Hippocampal formation (tissue), 2 donors: ENCODE results near the gene MYRIP.
A peak's percentile ranks its signal among the peaks of the same experiment; 100 is the strongest.

Source experiments
- DNase-seq, 2 donors: peaks; one replicate each; lab custom pipeline; 2025; lab: John Stamatoyannopoulos, UW

The MYRIP gene

GRCh38 chr3:40290396-40290795 is 481.0 kb downstream of the MYRIP start:
- no peak for DNase-seq

GRCh38 chr3:40291471-40291870 is 482.1 kb downstream of the MYRIP start:
- no peak for DNase-seq

GRCh38 chr3:40292637-40293349 is 483.4 kb downstream of the MYRIP start:
- DNase-seq, result peak in 1 of 2 donors; percentile 53

- no peak for DNase-seq
Observed at GRCh38 chr3:40294434-40294833, 485.0 kb downstream of the MYRIP start.

GRCh38 chr3:40298075-40298474 is 488.7 kb downstream of the MYRIP start:
- no peak for DNase-seq

- DNase-seq, result no peak
Observed at GRCh38 chr3:40299130-40299720, 489.8 kb downstream of the MYRIP start.

- no peak for DNase-seq
Observed at GRCh38 chr3:40299721-40300335, 490.4 kb downstream of the MYRIP start.

- DNase-seq, result no peak
Observed at GRCh38 chr3:40302784-40303183, 493.4 kb downstream of the MYRIP start.

GRCh38 chr3:40304352-40304751 is 494.9 kb downstream of the MYRIP start:
- DNase-seq, result no peak

- no peak for DNase-seq
Observed at GRCh38 chr3:40306336-40306735, 496.9 kb downstream of the MYRIP start.

GRCh38 chr3:40307176-40307575 is 497.8 kb downstream of the MYRIP start:
- DNase-seq, result no peak

- DNase-seq, result no peak
Observed at GRCh38 chr3:40308725-40309417, 499.5 kb downstream of the MYRIP start.

- peak; percentile 97 for DNase-seq
Observed at GRCh38 chr3:40309418-40309924, 500.1 kb downstream of the MYRIP start, which contains the start of gene EIF1B. TSS of gene EIF1B (plus strand) at chr3:40309707. CDS start at chr3:40309942, 235 bp downstream.
